HG03095 (cell line): ENCODE data around the gene GZMM.
A peak's percentile ranks its signal among the peaks of the same experiment; 100 is the strongest.

Experiments
- ATAC-seq: cut with Tn5 transposase; IDR thresholded peaks from one replicate; pipeline ENCODE4 v1.9.1; 2021; ENCODE audit warnings: moderate library complexity; ENCODE audit not compliant: unreplicated experiment

GZMM gene

GRCh38 chr19:558770-559439, 15.1 kb downstream of the GZMM start:
- ATAC-seq, result no peak

DNA sequence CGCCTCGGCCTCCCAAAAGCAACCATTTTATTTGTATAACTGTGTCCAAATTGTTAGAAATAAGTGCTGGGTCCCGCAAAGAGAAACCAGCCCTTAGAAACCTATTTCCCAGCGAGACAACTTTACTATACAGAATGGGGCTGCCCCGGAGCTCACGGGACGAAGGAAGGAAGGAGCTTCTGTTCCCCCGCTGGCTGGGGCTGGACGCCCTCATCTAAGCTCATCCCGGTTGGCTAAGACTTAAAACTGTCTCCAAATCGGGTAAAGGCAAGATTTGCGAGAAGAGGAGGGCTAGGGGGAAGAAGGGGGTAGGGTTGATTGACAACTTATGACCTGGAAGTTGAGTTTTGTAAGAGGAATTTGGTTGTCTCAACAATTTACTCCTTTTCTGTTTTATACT, 16.3 kb downstream of the GZMM start:
- no peak for ATAC-seq

DNA sequence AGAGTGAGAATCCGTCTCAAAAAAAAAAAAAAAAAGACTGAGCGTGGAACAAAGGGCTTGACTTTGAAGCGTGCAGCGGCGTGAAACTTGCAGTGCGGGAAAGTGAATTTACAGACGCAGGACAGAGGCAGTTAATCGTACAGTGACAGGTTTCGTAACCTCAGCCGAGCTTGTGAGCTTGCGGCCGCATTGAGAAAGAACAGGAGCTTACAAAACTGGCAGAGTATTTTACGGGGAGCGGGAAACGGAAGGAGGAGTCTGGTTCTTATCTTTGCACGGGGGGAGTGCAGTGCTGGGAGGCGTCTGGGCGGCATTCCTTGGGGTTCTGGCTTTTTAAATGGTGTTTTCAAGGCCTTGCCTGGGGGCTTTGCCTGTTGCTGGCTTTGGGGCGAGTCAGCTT, 22.6 kb downstream of the GZMM start:
- no peak for ATAC-seq

GRCh38 chr19:566844-567243, 23.0 kb downstream of the GZMM start:
- no peak for ATAC-seq

GRCh38 chr19:567296-567900, 23.5 kb downstream of the GZMM start:
- no peak for ATAC-seq

DNA sequence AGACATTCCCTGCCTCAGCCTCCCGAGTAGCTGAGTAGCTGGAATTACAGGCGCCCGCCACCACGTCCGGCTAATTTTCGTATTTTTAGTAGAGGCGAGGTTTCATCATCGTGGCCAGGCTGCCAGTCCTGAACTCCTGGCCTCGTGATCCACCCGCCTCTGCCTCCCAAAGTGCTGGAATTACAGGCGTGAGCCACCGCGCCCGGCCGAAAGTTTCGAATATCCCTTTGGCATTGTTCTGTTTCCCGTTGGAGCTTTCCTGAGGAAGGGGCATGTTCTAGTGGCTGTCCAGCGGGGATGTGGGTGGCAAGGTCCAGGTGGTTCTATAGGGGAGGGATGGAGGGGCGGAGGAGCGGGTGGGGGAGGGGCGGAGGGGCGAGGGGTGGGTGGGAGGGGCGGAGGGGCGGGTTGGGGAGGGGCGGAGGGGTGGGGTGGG, 26.4 kb downstream of the GZMM start:
- no peak for ATAC-seq

DNA sequence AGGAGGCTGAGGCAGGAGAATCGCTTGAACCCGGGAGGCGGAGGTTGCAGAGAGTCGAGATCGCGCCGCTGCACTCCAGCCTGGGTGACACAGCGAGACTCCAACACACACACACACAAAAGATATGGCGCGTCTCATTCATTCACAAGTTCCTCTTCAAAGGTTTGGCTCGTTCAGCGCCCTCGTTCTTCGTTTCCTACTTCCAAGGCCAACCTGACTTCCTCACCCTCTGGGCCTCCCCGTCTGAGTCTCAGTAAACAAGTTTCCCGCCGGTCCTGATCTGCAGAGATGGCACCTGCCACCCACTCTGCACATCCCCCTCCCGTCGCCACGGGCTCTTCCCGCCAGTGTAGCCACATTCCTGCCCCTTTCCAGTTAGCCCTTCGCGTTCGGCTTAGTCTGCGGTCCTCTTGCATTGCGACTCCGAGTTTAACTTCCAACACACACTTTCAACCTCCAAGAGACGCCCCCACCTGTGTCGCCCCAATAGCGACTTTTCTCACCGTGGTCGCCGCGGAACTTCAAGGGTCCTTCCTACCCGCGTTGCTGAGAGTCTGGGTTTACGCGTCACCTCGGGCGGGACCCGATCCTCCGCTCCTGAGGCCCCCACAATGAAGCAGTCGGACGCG, 27.2 kb downstream of the GZMM start:
- ATAC-seq, result no peak

DNA sequence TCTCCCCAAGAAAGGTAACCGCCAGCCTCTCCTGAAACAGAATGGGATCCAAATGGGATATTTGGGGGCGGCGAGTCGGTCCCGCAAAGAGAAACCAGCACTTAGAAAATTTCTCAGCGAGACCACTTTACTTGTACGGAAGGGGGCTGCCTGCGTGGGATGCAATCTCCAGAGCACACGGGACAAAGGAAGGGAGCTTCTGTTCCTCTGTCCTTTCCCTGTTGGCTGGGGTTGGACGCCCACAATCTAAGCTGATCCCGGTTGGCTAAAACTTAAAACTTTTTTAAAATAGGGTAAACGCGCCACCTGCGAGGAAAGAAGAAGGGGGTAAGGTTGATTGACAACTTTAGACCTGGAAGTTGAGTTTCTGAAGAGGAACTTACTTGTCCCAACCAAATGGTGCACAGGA, 27.7 kb downstream of the GZMM start:
- no peak for ATAC-seq

DNA sequence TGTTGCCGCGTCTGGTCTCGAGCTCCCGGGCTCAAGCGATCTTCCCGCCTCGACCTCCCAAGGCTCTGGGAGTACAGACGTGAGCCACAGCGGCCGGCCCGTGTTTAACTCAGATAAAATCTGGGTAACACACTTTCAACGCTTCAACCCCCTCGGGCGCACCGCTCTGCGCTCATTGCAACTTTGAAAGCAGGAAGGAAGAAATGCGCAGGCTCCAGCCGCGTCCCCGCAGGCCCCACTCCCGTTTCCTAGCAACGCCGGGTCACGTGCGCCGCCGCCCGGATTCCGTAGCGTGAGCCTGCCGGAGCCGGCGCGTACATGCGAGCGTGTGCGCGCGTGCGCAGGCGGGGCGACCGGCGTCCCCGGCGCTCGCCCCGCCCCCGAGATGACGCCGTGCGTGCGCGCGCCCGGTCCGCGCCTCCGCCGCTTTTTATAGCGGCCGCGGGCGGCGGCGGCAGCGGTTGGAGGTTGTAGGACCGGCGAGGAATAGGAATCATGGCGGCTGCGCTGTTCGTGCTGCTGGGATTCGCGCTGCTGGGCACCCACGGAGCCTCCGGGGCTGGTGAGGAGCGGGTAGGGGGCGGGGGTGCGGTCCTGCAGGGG, 28.4 kb downstream of the GZMM start, which contains the start of gene BSG:
TSS of gene BSG (plus strand) at position 457 of the 603 bp plus-strand sequence. CDS start at position 496, 39 bp downstream.
- ATAC-seq, result peak; percentile 60

- peak; percentile 22 for ATAC-seq
Measured at GRCh38 chr19:572743-573518, 29.1 kb downstream of the GZMM start.

DNA sequence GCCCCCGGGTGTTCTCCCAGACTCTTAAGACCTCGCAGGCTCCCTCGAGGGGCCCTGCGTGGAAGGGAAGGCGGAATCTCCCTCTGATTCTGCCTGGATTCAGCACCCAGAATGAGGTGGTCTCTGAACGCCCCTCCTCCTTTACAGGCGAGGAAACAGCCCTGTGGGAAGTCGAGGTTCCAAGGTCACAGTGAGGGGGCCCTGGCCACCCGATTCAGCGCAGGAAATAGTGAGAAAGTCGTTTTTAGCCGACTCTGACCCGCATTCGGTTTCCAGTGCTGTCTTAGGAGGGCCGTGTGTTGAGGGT, 29.6 kb downstream of the GZMM start:
- ATAC-seq, result no peak

GRCh38 chr19:574658-575526, 31.0 kb downstream of the GZMM start:
- no peak for ATAC-seq

DNA sequence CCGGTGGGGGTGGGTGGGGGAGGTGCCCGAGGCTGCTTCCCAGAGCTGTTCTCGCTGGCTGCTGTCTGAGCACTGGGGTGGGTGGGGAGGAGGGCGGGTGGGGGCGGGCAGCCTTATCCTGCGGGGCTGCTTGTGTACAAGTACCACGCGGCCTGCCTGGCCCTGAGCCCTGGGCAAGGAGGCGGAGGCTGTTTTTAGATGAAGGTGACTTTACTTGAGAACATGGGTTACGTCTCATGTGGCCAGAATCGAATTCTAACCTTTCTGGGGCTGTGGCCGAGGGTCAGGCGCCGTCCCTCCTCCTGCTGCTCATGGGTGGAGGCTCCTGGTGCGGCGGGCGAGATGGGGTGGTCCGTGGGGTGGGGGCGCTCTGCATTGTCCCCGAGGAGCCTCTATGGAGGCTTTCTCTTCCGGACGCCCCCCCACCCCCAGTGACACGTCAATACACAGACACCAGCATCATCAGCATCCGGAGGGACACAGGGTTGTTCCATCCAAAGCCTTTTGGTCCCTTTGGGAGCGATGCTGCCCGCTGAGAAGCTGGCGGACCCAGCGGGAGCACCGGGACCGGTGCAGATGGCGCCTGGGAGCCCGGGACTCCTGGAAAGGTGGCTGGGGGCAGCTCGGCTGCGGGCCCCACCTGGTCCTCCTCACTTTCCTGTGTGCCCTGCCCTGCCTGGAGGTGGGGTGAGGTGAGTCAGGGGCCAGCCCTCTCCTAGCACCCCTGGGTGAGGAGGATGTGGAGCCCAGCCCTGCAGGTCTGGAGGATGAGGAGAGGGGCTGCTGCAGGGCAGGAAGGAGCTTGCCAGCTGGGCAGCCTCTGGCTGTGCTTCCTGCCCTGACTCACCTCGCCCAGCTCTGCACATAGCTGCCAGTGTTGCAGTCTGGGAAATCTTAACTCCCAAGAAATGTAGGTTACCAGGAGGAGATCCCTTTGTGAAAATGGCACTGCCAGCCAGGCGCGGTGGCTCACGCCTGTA, 32.0 kb downstream of the GZMM start:
- no peak for ATAC-seq

GRCh38 chr19:576768-577438, 33.0 kb downstream of the GZMM start:
- ATAC-seq, result no peak

- no peak for ATAC-seq
Measured at GRCh38 chr19:577439-578392, 33.9 kb downstream of the GZMM start.

GRCh38 chr19:579111-579841, 35.4 kb downstream of the GZMM start:
- no peak for ATAC-seq

GRCh38 chr19:579842-580155, 35.9 kb downstream of the GZMM start:
- ATAC-seq, result no peak
